Stimulated activated CD4-positive, alpha-beta T cell treated with anti-CD3 and anti-CD28 coated beads, Interleukin-4, amount 100 ng/mL, for 4 hours (primary cell): ENCODE measurements around the gene BNIP5.
A peak's percentile ranks its signal among the peaks of the same experiment; 100 is the strongest.

Experiments
- DNase-seq, 2 experiments: peaks; one replicate each; pipeline ENCODE4 v3.0.0-alpha.2; 2020

Gene BNIP5

GRCh38 chr6:36336779-36337241 is at the start of gene BNIP5:
Gene BNIP5, minus strand, starts transcription at chr6:36336888. Its CDS starts 6,198 bp downstream, at chr6:36330690.
- no peak for DNase-seq

GRCh38 chr6:36384095-36384494 is 47.4 kb upstream of the BNIP5 start:
- no peak for DNase-seq

GRCh38 chr6:36383606-36384005 is 46.9 kb upstream of the BNIP5 start:
- DNase-seq, result peak in 1 of 2 experiments; percentile 44

GRCh38 chr6:36382976-36383375 is 46.3 kb upstream of the BNIP5 start:
- no peak for DNase-seq

- no peak for DNase-seq
These were observed 45.1 kb upstream of the BNIP5 start for GRCh38 chr6:36381502-36382389.

GRCh38 chr6:36380166-36380565 is 43.5 kb upstream of the BNIP5 start:
- DNase-seq, result no peak

- DNase-seq, result no peak
These were observed 42.2 kb upstream of the BNIP5 start for GRCh38 chr6:36378936-36379335.

GRCh38 chr6:36378243-36378920 is 41.7 kb upstream of the BNIP5 start:
- DNase-seq, result no peak

GRCh38 chr6:36377594-36377993 is 40.9 kb upstream of the BNIP5 start:
- no peak for DNase-seq

- DNase-seq, result no peak
These were observed 40.1 kb upstream of the BNIP5 start for GRCh38 chr6:36376742-36377141.

GRCh38 chr6:36376183-36376582 is 39.5 kb upstream of the BNIP5 start:
- no peak for DNase-seq

GRCh38 chr6:36375644-36376155 is 39.0 kb upstream of the BNIP5 start:
- no peak for DNase-seq

- no peak for DNase-seq
These were observed 38.3 kb upstream of the BNIP5 start for GRCh38 chr6:36374972-36375371.

GRCh38 chr6:36374194-36374593 is 37.5 kb upstream of the BNIP5 start:
- no peak for DNase-seq

- no peak for DNase-seq
These were observed 36.8 kb upstream of the BNIP5 start for GRCh38 chr6:36373368-36374019.

- DNase-seq, result no peak
These were observed 35.4 kb upstream of the BNIP5 start for GRCh38 chr6:36372088-36372487.

GRCh38 chr6:36371211-36371610 is 34.5 kb upstream of the BNIP5 start:
- DNase-seq, result no peak

GRCh38 chr6:36370638-36371037 is 34.0 kb upstream of the BNIP5 start:
- DNase-seq, result no peak

GRCh38 chr6:36368921-36369865 is 32.5 kb upstream of the BNIP5 start:
- no peak for DNase-seq

GRCh38 chr6:36368421-36368820 is 31.7 kb upstream of the BNIP5 start:
- no peak for DNase-seq

- no peak for DNase-seq
These were observed 31.1 kb upstream of the BNIP5 start for GRCh38 chr6:36367743-36368142.
